HEK293 (cell line): Measurements from ENCODE around the gene PROX1.

ENCODE experiments used
- CTCF ChIA-PET: fragments of 350-600 bp; formaldehyde crosslinking; extraction: SDS; loops from one replicate; lab custom pipeline; 2021; ENCODE audit warnings: antibody characterized with exemption; lab: Yijun Ruan, JAX
- POLR2A ChIA-PET: fragments of 300-600 bp; formaldehyde crosslinking; extraction: SDS; loops from one replicate; lab custom pipeline; 2020; ENCODE audit warnings: antibody characterized with exemption, inconsistent platforms; lab: Yijun Ruan, JAX
- H3K27ac ChIP-seq: fragments of 200-500 bp; sonication (Bioruptor generic); 2 replicates; pipeline ENCODE4 v1.5.1; 2014; ENCODE audit warnings: low read depth, low read length, control low read depth, inconsistent platforms; ENCODE audit errors: extremely low read depth
- H3K36me3 ChIP-seq, 2 experiments: fragments of 200-500 bp in 1 of 2; sonication (Bioruptor generic) in 1 of 2; 1 replicate in 1 of 2; 2 replicates in 1 of 2; pipeline ENCODE4 v1.5.1; 2014 to 2017; ENCODE audit warnings: inconsistent platforms in 2 of 2, low read length in 2 of 2; ENCODE audit not compliant: control insufficient read depth in 2 of 2, insufficient read depth in 1 of 2
- H3K4me1 ChIP-seq: fragments of 200-500 bp; sonication (Bioruptor generic); 2 replicates; pipeline ENCODE4 v1.5.1; 2014; ENCODE audit warnings: mild to moderate bottlenecking, low read length, inconsistent platforms; ENCODE audit not compliant: control insufficient read depth, insufficient read depth
- H3K4me3 ChIP-seq: 2 replicates; pipeline ENCODE4 v1.5.1; 2011; ENCODE audit warnings: low read depth, mild to moderate bottlenecking, control low read depth, low read length, moderate library complexity
- H3K9me3 ChIP-seq: fragments of 200-500 bp; sonication (Bioruptor generic); 2 replicates; pipeline ENCODE4 v1.5.1; 2014; ENCODE audit warnings: low read depth, low read length, inconsistent platforms; ENCODE audit not compliant: control insufficient read depth, insufficient read depth
- GFI1B ChIP-seq: fragments of 450-650 bp; formaldehyde crosslinking; IDR thresholded peaks from 2 replicates; pipeline ENCODE4 v1.5.1; 2016; ENCODE audit warnings: missing biosample characterization, missing genetic modification characterization
- GLI4 ChIP-seq: fragments of 450-650 bp; formaldehyde crosslinking; IDR thresholded peaks from 2 replicates; pipeline ENCODE4 v1.5.1; 2016; ENCODE audit warnings: missing biosample characterization, missing genetic modification characterization
- REPIN1 ChIP-seq: fragments of 450-650 bp; formaldehyde crosslinking; IDR thresholded peaks from 2 replicates; pipeline ENCODE4 v1.5.1; 2017; ENCODE audit warnings: missing biosample characterization, missing genetic modification characterization, low read depth
- SP7 ChIP-seq: fragments of 450-650 bp; formaldehyde crosslinking; IDR thresholded peaks from 2 replicates; pipeline ENCODE4 v1.5.1; 2016; ENCODE audit warnings: missing biosample characterization, missing genetic modification characterization
- YY2 ChIP-seq: fragments of 450-650 bp; formaldehyde crosslinking; IDR thresholded peaks from 2 replicates; pipeline ENCODE4 v1.5.1; 2016; ENCODE audit warnings: missing biosample characterization, missing genetic modification characterization
- ZBTB7A ChIP-seq: fragments of 450-650 bp; formaldehyde crosslinking; IDR thresholded peaks from 2 replicates; pipeline ENCODE4 v1.5.1; 2016; ENCODE audit warnings: low read depth, missing biosample characterization, missing genetic modification characterization
- ZFP3 ChIP-seq: fragments of 450-650 bp; formaldehyde crosslinking; IDR thresholded peaks from 2 replicates; pipeline ENCODE4 v1.5.1; 2016; ENCODE audit warnings: low read depth, missing biosample characterization, missing genetic modification characterization
- ZNF121 ChIP-seq: fragments of 450-650 bp; formaldehyde crosslinking; IDR thresholded peaks from 2 replicates; pipeline ENCODE4 v1.5.1; 2016; ENCODE audit warnings: missing biosample characterization, missing genetic modification characterization
- ZNF133 ChIP-seq: fragments of 450-650 bp; formaldehyde crosslinking; IDR thresholded peaks from 2 replicates; pipeline ENCODE4 v1.5.1; 2016; ENCODE audit warnings: missing biosample characterization, missing genetic modification characterization
- ZNF169 ChIP-seq: fragments of 450-650 bp; formaldehyde crosslinking; IDR thresholded peaks from 2 replicates; pipeline ENCODE4 v1.5.1; 2016; ENCODE audit warnings: missing biosample characterization, missing genetic modification characterization
- ZNF2 ChIP-seq: fragments of 450-650 bp; formaldehyde crosslinking; IDR thresholded peaks from 2 replicates; pipeline ENCODE4 v1.5.1; 2016; ENCODE audit warnings: missing biosample characterization, missing genetic modification characterization
- ZNF292 ChIP-seq: fragments of 450-650 bp; formaldehyde crosslinking; IDR thresholded peaks from 2 replicates; pipeline ENCODE4 v1.5.1; 2016; ENCODE audit warnings: low read depth, missing biosample characterization, missing genetic modification characterization, borderline replicate concordance
- ZNF311 ChIP-seq: fragments of 450-650 bp; formaldehyde crosslinking; IDR thresholded peaks from 2 replicates; pipeline ENCODE4 v1.5.1; 2017; ENCODE audit warnings: missing biosample characterization, missing genetic modification characterization, borderline replicate concordance
- ZNF350 ChIP-seq: fragments of 450-650 bp; formaldehyde crosslinking; IDR thresholded peaks from 2 replicates; pipeline ENCODE4 v1.5.0; 2017; ENCODE audit warnings: missing biosample characterization, mild to moderate bottlenecking, missing genetic modification characterization
- ZNF549 ChIP-seq: fragments of 450-650 bp; IDR thresholded peaks from 2 replicates; pipeline ENCODE4 v1.5.1; 2018; ENCODE audit warnings: missing biosample characterization, missing genetic modification characterization, mild to moderate bottlenecking, inconsistent platforms, moderate library complexity
- ZNF639 ChIP-seq: fragments of 450-650 bp; formaldehyde crosslinking; IDR thresholded peaks from 2 replicates; pipeline ENCODE4 v1.5.1; 2016; ENCODE audit warnings: missing biosample characterization, missing genetic modification characterization
- ZNF677 ChIP-seq: fragments of 450-650 bp; IDR thresholded peaks from 2 replicates; pipeline ENCODE4 v1.5.0; 2018; ENCODE audit warnings: missing biosample characterization, mild to moderate bottlenecking, missing genetic modification characterization, moderate library complexity
- ZSCAN16 ChIP-seq: fragments of 450-650 bp; formaldehyde crosslinking; IDR thresholded peaks from 2 replicates; pipeline ENCODE4 v1.5.1; 2016; ENCODE audit warnings: missing biosample characterization, missing genetic modification characterization
- ZSCAN5A ChIP-seq: fragments of 450-650 bp; formaldehyde crosslinking; IDR thresholded peaks from 2 replicates; pipeline ENCODE4 v1.5.1; 2016; ENCODE audit warnings: missing biosample characterization, missing genetic modification characterization
- TF ChIP-seq, protein P1 (sequence below): fragments of 450-650 bp; formaldehyde crosslinking; IDR thresholded peaks from 2 replicates; pipeline ENCODE4 v1.5.1; 2016; ENCODE audit warnings: missing biosample characterization, missing genetic modification characterization

Gene PROX1

DNA sequence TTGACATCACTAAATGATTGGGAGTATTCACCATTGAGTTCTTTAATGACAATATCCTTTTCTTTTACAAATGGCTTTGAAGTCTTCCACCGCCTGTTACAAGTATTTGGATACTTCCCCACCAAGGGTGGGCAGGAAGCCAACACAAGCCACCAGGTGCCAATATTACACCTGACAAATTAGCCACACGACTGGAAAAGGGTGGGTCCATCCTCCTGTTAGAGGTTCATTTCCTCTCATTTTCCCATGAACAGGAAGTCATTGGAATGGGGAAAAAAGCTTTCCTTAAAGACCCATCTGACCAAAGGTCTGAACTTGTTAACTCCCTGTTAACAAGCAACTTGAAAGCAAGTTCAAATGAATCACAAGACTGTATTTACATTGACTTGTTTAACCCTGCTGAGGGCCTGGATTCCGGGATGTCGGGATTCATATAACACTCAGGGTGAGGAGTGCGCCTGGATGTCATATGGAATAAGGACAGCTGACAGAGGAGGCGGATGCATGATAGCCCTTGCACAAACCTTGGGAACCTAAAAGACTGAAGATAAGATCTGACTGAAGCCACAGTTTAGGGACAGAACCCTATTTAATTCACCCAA, 40.5 kb upstream of the PROX1 start (continued):
- TF ChIP-seq ZNF677 (tag by site-specific recombination) (no peak), ZBTB7A (tag by site-specific recombination) (no peak), SP7 (tag by site-specific recombination) (no peak), ZNF311 (tag by site-specific recombination) (no peak)

DNA sequence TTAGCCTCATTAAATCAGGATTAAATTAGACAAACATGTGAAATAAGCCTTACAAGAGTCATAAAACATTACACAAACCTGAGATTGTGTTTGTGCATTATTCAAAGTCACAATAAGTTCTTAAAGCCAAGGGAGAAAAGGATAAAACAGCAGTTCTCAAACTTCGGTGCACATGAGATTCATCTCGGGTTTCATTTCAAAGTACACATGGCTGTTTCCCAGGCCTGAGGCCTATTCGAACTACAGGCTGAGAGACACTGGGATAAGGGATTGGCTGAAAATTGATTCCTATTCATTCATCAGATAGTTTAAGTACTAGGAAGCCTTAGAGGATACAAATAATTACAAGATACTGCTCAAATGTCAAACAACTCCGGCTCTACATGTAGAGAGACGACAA, 35.9 kb upstream of the PROX1 start:
- Histone ChIP-seq H3K9me3 (no peaks in the 10 kb centered on the region), H3K27ac (no peak overlapping the region), H3K36me3 (no peaks in the 10 kb centered on the region), H3K4me3 (no peak overlapping the region), H3K4me1 (no peaks in the 10 kb centered on the region)
- TF ChIP-seq GLI4: no peak
- TF ChIP-seq ZFP3 (tag by site-specific recombination): no peak
- TF ChIP-seq YY2 (tag by site-specific recombination): no peak
- TF ChIP-seq ZNF292 (tag by site-specific recombination): no peak
- TF ChIP-seq ZNF133 (tag by site-specific recombination): no peak
- TF ChIP-seq GFI1B (tag by site-specific recombination): no peak
- TF ChIP-seq REPIN1: no peak
- TF ChIP-seq ZSCAN5A (tag by site-specific recombination): no peak
- no peak for TF ChIP-seq ZNF549
- TF ChIP-seq, protein P1, sequence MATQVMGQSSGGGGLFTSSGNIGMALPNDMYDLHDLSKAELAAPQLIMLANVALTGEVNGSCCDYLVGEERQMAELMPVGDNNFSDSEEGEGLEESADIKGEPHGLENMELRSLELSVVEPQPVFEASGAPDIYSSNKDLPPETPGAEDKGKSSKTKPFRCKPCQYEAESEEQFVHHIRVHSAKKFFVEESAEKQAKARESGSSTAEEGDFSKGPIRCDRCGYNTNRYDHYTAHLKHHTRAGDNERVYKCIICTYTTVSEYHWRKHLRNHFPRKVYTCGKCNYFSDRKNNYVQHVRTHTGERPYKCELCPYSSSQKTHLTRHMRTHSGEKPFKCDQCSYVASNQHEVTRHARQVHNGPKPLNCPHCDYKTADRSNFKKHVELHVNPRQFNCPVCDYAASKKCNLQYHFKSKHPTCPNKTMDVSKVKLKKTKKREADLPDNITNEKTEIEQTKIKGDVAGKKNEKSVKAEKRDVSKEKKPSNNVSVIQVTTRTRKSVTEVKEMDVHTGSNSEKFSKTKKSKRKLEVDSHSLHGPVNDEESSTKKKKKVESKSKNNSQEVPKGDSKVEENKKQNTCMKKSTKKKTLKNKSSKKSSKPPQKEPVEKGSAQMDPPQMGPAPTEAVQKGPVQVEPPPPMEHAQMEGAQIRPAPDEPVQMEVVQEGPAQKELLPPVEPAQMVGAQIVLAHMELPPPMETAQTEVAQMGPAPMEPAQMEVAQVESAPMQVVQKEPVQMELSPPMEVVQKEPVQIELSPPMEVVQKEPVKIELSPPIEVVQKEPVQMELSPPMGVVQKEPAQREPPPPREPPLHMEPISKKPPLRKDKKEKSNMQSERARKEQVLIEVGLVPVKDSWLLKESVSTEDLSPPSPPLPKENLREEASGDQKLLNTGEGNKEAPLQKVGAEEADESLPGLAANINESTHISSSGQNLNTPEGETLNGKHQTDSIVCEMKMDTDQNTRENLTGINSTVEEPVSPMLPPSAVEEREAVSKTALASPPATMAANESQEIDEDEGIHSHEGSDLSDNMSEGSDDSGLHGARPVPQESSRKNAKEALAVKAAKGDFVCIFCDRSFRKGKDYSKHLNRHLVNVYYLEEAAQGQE (tag by site-specific recombination): no peak
- TF ChIP-seq ZNF2 (tag by site-specific recombination): no peak
- no peak for TF ChIP-seq ZNF350 (tag by site-specific recombination)
- no peak for TF ChIP-seq ZNF639
- no peak for TF ChIP-seq ZNF121
- TF ChIP-seq ZNF169 (tag by site-specific recombination): no peak
- no peak for TF ChIP-seq ZSCAN16 (tag by site-specific recombination)
- CTCF ChIA-PET: interaction anchor here (1.1 kb wide), 1 partner anchor 171 kb away, joined by 4 read pairs; no protein-coding TSS in a partner anchor
- POLR2A ChIA-PET: no interaction called here
